Activated naive CD8-positive, alpha-beta T cell treated with anti-CD3 and anti-CD28 coated beads for 36 hours (primary cell): Measurements from ENCODE around the gene BCKDK. TPM values are rescaled to one million over a fixed set of nuclear protein-coding genes. Genes with fewer than 3 reads are reported as not detected.
A peak's percentile ranks its signal among the peaks of the same experiment; 100 is the strongest.

Experiments used
- DNase-seq: peaks from one replicate; pipeline ENCODE4 v3.0.0; 2021
- H3K27ac Mint-ChIP-seq: one replicate; pipeline ENCODE4 v1.8.0; 2022; ENCODE audit warnings: mild to moderate bottlenecking, moderate library complexity, mixed read lengths
- H3K27me3 Mint-ChIP-seq: one replicate; pipeline ENCODE4 v1.8.0; 2022; ENCODE audit warnings: mild to moderate bottlenecking, mixed read lengths
- H3K36me3 Mint-ChIP-seq: one replicate; pipeline ENCODE4 v1.8.0; 2021; ENCODE audit warnings: mild to moderate bottlenecking, mixed read lengths
- H3K4me1 Mint-ChIP-seq: one replicate; pipeline ENCODE4 v1.8.0; 2021; ENCODE audit warnings: mixed read lengths
- H3K4me3 Mint-ChIP-seq: one replicate; pipeline ENCODE4 v1.8.0; 2022; ENCODE audit warnings: mild to moderate bottlenecking, moderate library complexity, mixed read lengths
- H3K9me3 Mint-ChIP-seq: one replicate; pipeline ENCODE4 v1.8.0; 2022; ENCODE audit warnings: mixed read lengths
- total RNA-seq, 2 experiments: library from RNA; stranded (reverse); gene quantifications; one replicate each; pipeline ENCODE4 v1.2.3, GENCODE V29; 2021

Gene BCKDK
- total RNA-seq, 2 experiments from 2014 or later: 45.5 to 49.3 TPM

GRCh38 chr16:31106509-31107464 is 1.4 kb upstream of the BCKDK start:
- no peaks in the 10 kb centered on the region for H3K9me3 Mint-ChIP-seq
- peak overlapping the region; percentile 81 for H3K4me3 Mint-ChIP-seq
- DNase-seq: no peak
- H3K27me3 Mint-ChIP-seq: no peaks in the 10 kb centered on the region
- H3K36me3 Mint-ChIP-seq: peaks cover 8% of the 10 kb centered on the region
- H3K4me1 Mint-ChIP-seq: peaks cover 21% of the 10 kb centered on the region
- H3K27ac Mint-ChIP-seq: peak overlapping the region; percentile 95

GRCh38 chr16:31107465-31107867 is 720 bp upstream of the BCKDK start:
- Mint-ChIP-seq H3K4me1 (peaks cover 21% of the 10 kb centered on the region), H3K27ac (peak overlapping the region; percentile 95), H3K4me3 (peak overlapping the region; percentile 81)

DNA sequence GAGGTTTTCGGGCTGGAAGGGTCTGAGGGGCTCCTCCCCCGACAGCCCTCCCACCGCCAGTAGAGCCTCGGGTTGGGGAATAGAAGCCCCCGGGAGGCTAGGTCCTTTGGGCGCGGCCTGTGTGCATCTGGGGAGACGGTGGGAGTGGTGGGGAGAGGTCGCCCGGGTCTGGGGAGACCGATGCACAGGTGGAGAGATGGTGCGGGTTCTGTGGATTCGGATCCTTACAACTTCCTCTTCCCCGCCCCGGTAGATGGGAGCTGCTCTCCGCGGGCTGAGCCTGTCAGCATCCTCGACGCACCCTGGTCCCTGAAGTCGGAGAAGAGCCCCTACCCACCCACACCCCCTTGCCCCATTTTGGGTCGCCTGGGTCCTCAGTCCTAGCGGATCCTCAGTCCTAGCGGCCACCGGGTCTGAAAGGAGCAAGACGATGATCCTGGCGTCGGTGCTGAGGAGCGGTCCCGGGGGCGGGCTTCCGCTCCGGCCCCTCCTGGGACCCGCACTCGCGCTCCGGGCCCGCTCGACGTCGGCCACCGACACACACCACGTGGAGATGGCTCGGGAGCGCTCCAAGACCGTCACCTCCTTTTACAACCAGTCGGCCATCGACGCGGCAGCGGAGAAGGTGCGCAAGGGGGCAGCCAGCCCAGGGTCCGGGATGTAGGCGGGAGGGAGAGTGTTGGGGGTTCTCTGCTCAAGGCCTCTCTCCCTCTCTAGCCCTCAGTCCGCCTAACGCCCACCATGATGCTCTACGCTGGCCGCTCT is 790 bp downstream of the BCKDK start:
- peak overlapping the region; percentile 81 for H3K4me3 Mint-ChIP-seq
- H3K4me1 Mint-ChIP-seq: peaks cover 21% of the 10 kb centered on the region
- DNase-seq: no peak
- H3K9me3 Mint-ChIP-seq: no peaks in the 10 kb centered on the region
- H3K36me3 Mint-ChIP-seq: peaks cover 8% of the 10 kb centered on the region
- peak overlapping the region; percentile 42 for H3K27ac Mint-ChIP-seq
- H3K27me3 Mint-ChIP-seq: no peaks in the 10 kb centered on the region

More at GRCh38 chr16:31107465-31107867, 720 bp upstream of the BCKDK start:
- no peaks in the 10 kb centered on the region for H3K9me3 Mint-ChIP-seq
- peak; percentile 53 for DNase-seq
- H3K27me3 Mint-ChIP-seq: no peaks in the 10 kb centered on the region
- peaks cover 8% of the 10 kb centered on the region for H3K36me3 Mint-ChIP-seq

DNA sequence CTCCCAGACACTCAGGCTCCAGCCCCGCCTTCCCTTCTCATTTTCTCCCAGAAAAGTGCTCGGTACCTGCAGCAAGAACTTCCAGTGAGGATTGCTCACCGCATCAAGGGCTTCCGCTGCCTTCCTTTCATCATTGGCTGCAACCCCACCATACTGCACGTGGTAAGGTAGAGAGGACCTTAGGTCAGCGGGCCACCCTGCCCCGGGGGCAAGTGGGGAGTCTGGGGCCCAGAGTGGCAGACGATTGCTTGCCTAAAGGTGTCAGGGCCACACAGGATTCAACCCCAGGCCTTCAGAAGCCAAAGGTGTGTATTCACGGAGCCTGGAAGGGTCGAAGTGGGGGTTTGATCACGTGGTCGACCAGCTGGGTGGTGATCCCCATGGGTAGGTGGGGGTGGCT is 1.4 kb downstream of the BCKDK start:
- Mint-ChIP-seq H3K4me3 (peak overlapping the region; percentile 80), H3K27me3 (no peaks in the 10 kb centered on the region), H3K27ac (peak overlapping the region; percentile 13), H3K4me1 (peaks cover 21% of the 10 kb centered on the region), H3K9me3 (no peaks in the 10 kb centered on the region), H3K36me3 (peaks cover 8% of the 10 kb centered on the region)
- DNase-seq: no peak

DNA sequence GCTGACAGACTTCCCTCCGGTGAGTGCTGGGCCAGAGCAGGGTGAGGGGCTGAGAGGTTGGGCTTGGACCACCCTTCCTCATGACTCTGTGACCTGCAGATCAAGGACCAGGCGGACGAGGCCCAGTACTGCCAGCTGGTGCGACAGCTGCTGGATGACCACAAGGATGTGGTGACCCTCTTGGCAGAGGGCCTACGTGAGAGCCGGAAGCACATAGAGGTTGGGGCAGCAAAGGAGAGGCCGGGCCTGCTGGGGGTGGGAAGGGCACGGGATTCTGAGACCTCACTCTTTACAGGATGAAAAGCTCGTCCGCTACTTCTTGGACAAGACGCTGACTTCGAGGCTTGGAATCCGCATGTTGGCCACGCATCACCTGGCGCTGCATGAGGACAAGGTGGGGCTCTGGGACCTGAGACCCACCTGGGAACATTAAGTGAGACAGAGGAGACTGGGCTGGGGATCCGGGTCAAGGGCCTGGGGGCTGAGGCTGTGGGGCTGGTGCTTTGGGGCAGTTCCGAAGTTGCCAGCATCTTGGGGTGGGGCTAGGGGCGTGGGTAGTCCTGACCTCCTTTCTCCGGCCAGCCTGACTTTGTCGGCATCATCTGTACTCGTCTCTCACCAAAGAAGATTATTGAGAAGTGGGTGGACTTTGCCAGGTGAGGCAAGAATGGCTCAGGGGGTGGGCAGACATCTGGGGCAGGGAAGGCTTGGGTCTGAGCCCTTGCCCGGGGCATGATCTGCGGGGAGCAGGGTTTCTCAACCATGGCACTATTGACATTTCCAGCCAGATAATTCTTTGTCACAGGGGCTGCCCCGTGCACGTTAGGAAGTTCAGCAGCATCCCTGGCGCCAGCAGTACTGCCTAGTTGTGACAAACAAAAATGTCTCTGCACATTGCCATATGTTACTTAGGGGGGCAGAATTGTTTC is 2.2 kb downstream of the BCKDK start:
- Mint-ChIP-seq H3K4me3 (peak overlapping the region; percentile 80), H3K9me3 (no peaks in the 10 kb centered on the region), H3K27ac (peak overlapping the region; percentile 13), H3K27me3 (no peaks in the 10 kb centered on the region), H3K36me3 (peaks cover 9% of the 10 kb centered on the region), H3K4me1 (peaks cover 22% of the 10 kb centered on the region)
- no peak for DNase-seq

DNA sequence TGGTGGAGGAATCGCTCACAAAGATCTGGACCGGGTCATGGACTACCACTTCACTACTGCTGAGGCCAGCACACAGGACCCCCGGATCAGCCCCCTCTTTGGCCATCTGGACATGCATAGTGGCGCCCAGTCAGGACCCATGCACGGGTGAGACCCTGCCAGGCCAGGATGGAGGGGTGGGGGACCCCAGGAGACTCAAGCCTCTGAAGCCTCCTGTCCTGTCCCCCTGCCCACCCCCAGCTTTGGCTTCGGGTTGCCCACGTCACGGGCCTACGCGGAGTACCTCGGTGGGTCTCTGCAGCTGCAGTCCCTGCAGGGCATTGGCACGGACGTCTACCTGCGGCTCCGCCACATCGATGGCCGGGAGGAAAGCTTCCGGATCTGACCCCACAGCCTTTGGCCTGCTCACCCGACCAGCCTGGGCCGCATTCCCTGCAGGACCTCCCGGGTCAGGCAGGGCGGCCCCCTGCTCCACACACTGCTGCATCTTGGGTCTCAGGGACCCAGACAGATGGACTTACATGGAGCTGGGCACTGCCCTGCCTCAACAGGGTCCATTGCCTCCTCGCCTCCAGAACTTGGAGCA is 3.8 kb downstream of the BCKDK start:
- no peak overlapping the region for H3K4me3 Mint-ChIP-seq
- no peak overlapping the region for H3K27ac Mint-ChIP-seq
- H3K36me3 Mint-ChIP-seq: peaks cover 16% of the 10 kb centered on the region

GRCh38 chr16:31112711-31113110 is 4.5 kb downstream of the BCKDK start:
- no peak overlapping the region for H3K27ac Mint-ChIP-seq
- H3K27me3 Mint-ChIP-seq: no peaks in the 10 kb centered on the region
- H3K36me3 Mint-ChIP-seq: peaks cover 16% of the 10 kb centered on the region
- no peak for DNase-seq
- no peak overlapping the region for H3K4me3 Mint-ChIP-seq
- H3K4me1 Mint-ChIP-seq: peaks cover 12% of the 10 kb centered on the region
- no peaks in the 10 kb centered on the region for H3K9me3 Mint-ChIP-seq

More for the DNA sequence above, 3.8 kb downstream of the BCKDK start:
- Mint-ChIP-seq H3K27me3 (no peaks in the 10 kb centered on the region), H3K9me3 (no peaks in the 10 kb centered on the region), H3K4me1 (peaks cover 20% of the 10 kb centered on the region)
- DNase-seq: no peak

- Mint-ChIP-seq H3K4me1 (peaks cover 14% of the 10 kb centered on the region), H3K27me3 (no peaks in the 10 kb centered on the region), H3K9me3 (no peaks in the 10 kb centered on the region), H3K36me3 (peaks cover 16% of the 10 kb centered on the region), H3K4me3 (no peak overlapping the region), H3K27ac (peak overlapping the region; percentile 55)
- no peak for DNase-seq
These were observed 5.2 kb downstream of the BCKDK start for GRCh38 chr16:31113121-31114120.

DNA sequence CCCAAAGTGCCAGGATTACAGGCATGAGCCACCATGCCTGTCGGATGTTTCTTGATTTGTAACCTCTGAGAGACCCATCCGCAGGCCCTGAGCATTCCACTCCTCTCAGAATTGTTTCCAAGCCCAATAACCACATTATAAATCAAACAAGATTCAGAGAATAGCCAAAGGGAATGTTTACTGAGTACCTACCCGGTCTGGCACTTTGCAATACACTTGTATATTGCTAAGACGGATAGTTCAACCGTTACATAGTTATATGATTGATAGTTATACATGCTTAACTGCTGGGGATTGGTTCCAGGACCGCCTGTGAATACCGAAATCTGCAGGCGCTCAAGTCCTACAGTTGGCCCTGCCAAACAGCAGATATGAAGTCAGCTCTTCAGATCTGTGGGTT is 6.3 kb downstream of the BCKDK start:
- no peak overlapping the region for H3K4me3 Mint-ChIP-seq
- DNase-seq: no peak
- peaks cover 17% of the 10 kb centered on the region for H3K4me1 Mint-ChIP-seq
- H3K27me3 Mint-ChIP-seq: no peaks in the 10 kb centered on the region
- no peak overlapping the region for H3K27ac Mint-ChIP-seq
- H3K36me3 Mint-ChIP-seq: peaks cover 15% of the 10 kb centered on the region
- no peaks in the 10 kb centered on the region for H3K9me3 Mint-ChIP-seq

- peaks cover 17% of the 10 kb centered on the region for H3K4me1 Mint-ChIP-seq
- no peaks in the 10 kb centered on the region for H3K27me3 Mint-ChIP-seq
- H3K9me3 Mint-ChIP-seq: no peaks in the 10 kb centered on the region
- H3K4me3 Mint-ChIP-seq: peak within 1 kb of the TSS; percentile 90
- H3K27ac Mint-ChIP-seq: peak within 1 kb of the TSS; percentile 86
- peak; percentile 97 for DNase-seq
- H3K36me3 Mint-ChIP-seq: peaks cover 20% of the 10 kb centered on the region
These were observed 9.4 kb downstream of the BCKDK start, which contains the start of gene KAT8 for GRCh38 chr16:31117384-31118222. Gene KAT8, plus strand, starts transcription at chr16:31117664. Its CDS starts 18 bp downstream, at chr16:31117682.

- Mint-ChIP-seq H3K4me1 (peaks cover 17% of the 10 kb centered on the region), H3K4me3 (peak overlapping the region; percentile 90), H3K27ac (peak overlapping the region; percentile 86), H3K9me3 (no peaks in the 10 kb centered on the region), H3K27me3 (no peaks in the 10 kb centered on the region), H3K36me3 (peaks cover 20% of the 10 kb centered on the region)
- no peak for DNase-seq
These were observed 10.3 kb downstream of the BCKDK start for GRCh38 chr16:31118223-31119155.

- no peak for DNase-seq
- peaks cover 20% of the 10 kb centered on the region for H3K36me3 Mint-ChIP-seq
- no peaks in the 10 kb centered on the region for H3K9me3 Mint-ChIP-seq
- peaks cover 17% of the 10 kb centered on the region for H3K4me1 Mint-ChIP-seq
- no peak overlapping the region for H3K27ac Mint-ChIP-seq
- no peaks in the 10 kb centered on the region for H3K27me3 Mint-ChIP-seq
- no peak overlapping the region for H3K4me3 Mint-ChIP-seq
These were observed 11.9 kb downstream of the BCKDK start for GRCh38 chr16:31120129-31120528.
